Hepatocyte (in vitro differentiated cells): ENCODE results near the gene CHRNA4. TPM values are rescaled to one million over a fixed set of nuclear protein-coding genes. Genes with fewer than 3 reads are reported as not detected.
"Not testable (repeated sequence)": the region's sequence is repeated elsewhere in the genome, so short reads cannot be mapped to it uniquely, and the experiment has no call there.

Experiments used
- DNase-seq: peaks from one replicate; pipeline ENCODE4 v3.0.0-alpha.2; 2016; ENCODE audit warnings: low spot score
- H2AFZ ChIP-seq: fragments of 200-600 bp; sonication (generic); 2 replicates; pipeline ENCODE4 v1.6.0; 2016; ENCODE audit warnings: antibody characterized with exemption, mild to moderate bottlenecking
- H3K27ac ChIP-seq: fragments of 200-600 bp; sonication (generic); 2 replicates; pipeline ENCODE4 v1.5.1; 2016; ENCODE audit warnings: mild to moderate bottlenecking
- H3K27me3 ChIP-seq: fragments of 200-600 bp; sonication (generic); 2 replicates; pipeline ENCODE4 v1.6.1; 2016
- H3K36me3 ChIP-seq: fragments of 200-600 bp; sonication (generic); replicated peaks from 2 replicates; pipeline ENCODE4 v1.5.1; 2016; ENCODE audit warnings: low read depth; ENCODE audit not compliant: insufficient read depth
- H3K4me1 ChIP-seq: fragments of 200-600 bp; sonication (generic); 2 replicates; pipeline ENCODE4 v1.5.1; 2016; ENCODE audit warnings: mild to moderate bottlenecking, moderate library complexity; ENCODE audit not compliant: insufficient read depth
- H3K4me2 ChIP-seq: fragments of 200-600 bp; sonication (generic); 2 replicates; pipeline ENCODE4 v1.6.0; 2016
- H3K4me3 ChIP-seq: fragments of 200-600 bp; sonication (generic); 2 replicates; pipeline ENCODE4 v1.5.1; 2016; ENCODE audit warnings: mild to moderate bottlenecking
- H3K79me2 ChIP-seq: fragments of 200-600 bp; sonication (generic); 2 replicates; pipeline ENCODE4 v1.6.0; 2017; ENCODE audit warnings: mild to moderate bottlenecking
- H3K9me2 ChIP-seq: fragments of 200-600 bp; sonication (generic); replicated peaks from 2 replicates; pipeline ENCODE4 v1.6.0; 2017; ENCODE audit warnings: mild to moderate bottlenecking; ENCODE audit not compliant: insufficient read depth
- H3K9me3 ChIP-seq: fragments of 200-600 bp; sonication (generic); 2 replicates; pipeline ENCODE4 v1.5.1; 2016; ENCODE audit warnings: low read depth, mild to moderate bottlenecking
- H4K20me1 ChIP-seq: fragments of 200-600 bp; sonication (generic); 2 replicates; pipeline ENCODE4 v1.6.0; 2016; ENCODE audit warnings: mild to moderate bottlenecking; ENCODE audit not compliant: insufficient read depth, poor library complexity, severe bottlenecking
- CTCF ChIP-seq: fragments of 200-600 bp; sonication (generic); IDR thresholded peaks from 2 replicates; pipeline ENCODE4 v1.5.1; 2016; ENCODE audit warnings: antibody characterized with exemption, mild to moderate bottlenecking; ENCODE audit not compliant: poor library complexity
- EZH2 ChIP-seq: fragments of 200-600 bp; sonication (generic); IDR thresholded peaks from 2 replicates; pipeline ENCODE4 v1.6.1; 2016; ENCODE audit warnings: antibody characterized with exemption, mild to moderate bottlenecking, borderline replicate concordance
- EZH2phosphoT487 ChIP-seq: fragments of 200-600 bp; sonication (generic); IDR thresholded peaks from one replicate; pipeline ENCODE4 v1.6.1; 2018; ENCODE audit warnings: antibody characterized with exemption, mild to moderate bottlenecking, low read depth, moderate library complexity; ENCODE audit not compliant: unreplicated experiment, severe bottlenecking
- WGBS: methylation state at CpG from one replicate; pipeline ENCODE4 v1.1.6; 2016; ENCODE audit warnings: low lambda C conversion rate; ENCODE audit errors: missing lambda C conversion rate; 5-methylcytosine and 5-hydroxymethylcytosine counted together
- polyA plus RNA-seq: library from polyadenylated mRNA; unstranded; fragments of >200 nt; fragmentation: Nextera tagmentation; extraction: Ambion mirVana; gene quantifications from 2 replicates; pipeline ENCODE4 v1.2.1, GENCODE V29; 2016
- total RNA-seq: library from RNA; depleted of rRNA; stranded (reverse); fragments of >200 nt; gene quantifications from 2 replicates; pipeline ENCODE4 v1.2.3, GENCODE V29; 2014

The CHRNA4 gene
- total and polyA plus RNA-seq, 2 experiments from 2014 or later: 0.25 TPM; not detected in 1

- peaks cover 7% of the 10 kb centered on the region for H3K4me1 ChIP-seq
- H3K27me3 ChIP-seq: no peaks in the 10 kb centered on the region
- H3K79me2 ChIP-seq: no peaks in the 10 kb centered on the region
- peak; percentile 99 for TF ChIP-seq CTCF
- TF ChIP-seq EZH2: no peak
- TF ChIP-seq EZH2phosphoT487: no peak
- peak; percentile 45 for DNase-seq
- H3K4me3 ChIP-seq: no peak overlapping the region
- no peaks in the 10 kb centered on the region for H3K9me3 ChIP-seq
- H3K9me2 ChIP-seq: no peaks in the 10 kb centered on the region
- no peaks in the 10 kb centered on the region for H3K36me3 ChIP-seq
- H3K27ac ChIP-seq: no peak overlapping the region
- no peaks in the 10 kb centered on the region for H4K20me1 ChIP-seq
- no peak overlapping the region for H3K4me2 ChIP-seq
- 31% methylated on average over 22 of the region's 22 CpGs for WGBS
- H2AFZ ChIP-seq: no peak overlapping the region
These were observed 20.8 kb upstream of the CHRNA4 start for GRCh38 chr20:63381781-63382431.

GRCh38 chr20:63380346-63380870 is 19.3 kb upstream of the CHRNA4 start:
- H3K4me3 ChIP-seq: no peak overlapping the region
- 93% methylated on average over 20 of the region's 21 CpGs for WGBS

GRCh38 chr20:63379872-63380271 is 18.7 kb upstream of the CHRNA4 start:
- 86% methylated on average over 9 of the region's 9 CpGs for WGBS
- H3K79me2 ChIP-seq, H3K27me3 ChIP-seq, H3K9me3 ChIP-seq, H3K9me2 ChIP-seq, H3K36me3 ChIP-seq, H3K4me3 ChIP-seq, DNase-seq, H2AFZ ChIP-seq, H3K4me2 ChIP-seq, H4K20me1 ChIP-seq, H3K4me1 ChIP-seq, H3K27ac ChIP-seq: not testable (repeated sequence)

More at GRCh38 chr20:63380346-63380870, 19.3 kb upstream of the CHRNA4 start:
- Histone ChIP-seq H4K20me1 (no peaks in the 10 kb centered on the region), H3K9me2 (no peaks in the 10 kb centered on the region), H3K9me3 (no peaks in the 10 kb centered on the region), H2AFZ (no peak overlapping the region), H3K79me2 (no peaks in the 10 kb centered on the region), H3K4me2 (no peak overlapping the region), H3K27ac (no peak overlapping the region), H3K27me3 (no peaks in the 10 kb centered on the region), H3K4me1 (peaks cover 7% of the 10 kb centered on the region), H3K36me3 (no peaks in the 10 kb centered on the region)
- TF ChIP-seq CTCF: no peak
- TF ChIP-seq EZH2: no peak
- TF ChIP-seq EZH2phosphoT487: no peak
- DNase-seq: no peak

GRCh38 chr20:63379296-63379695 is 18.1 kb upstream of the CHRNA4 start:
- no peaks in the 10 kb centered on the region for H3K27me3 ChIP-seq

More at GRCh38 chr20:63379296-63379695, 18.1 kb upstream of the CHRNA4 start:
- Histone ChIP-seq H3K9me2 (no peaks in the 10 kb centered on the region), H3K27ac (no peak overlapping the region), H3K79me2 (no peaks in the 10 kb centered on the region), H3K4me2 (no peak overlapping the region), H3K9me3 (no peaks in the 10 kb centered on the region), H3K4me3 (no peak overlapping the region), H3K36me3 (no peaks in the 10 kb centered on the region), H4K20me1 (no peaks in the 10 kb centered on the region), H2AFZ (no peak overlapping the region), H3K4me1 (peaks cover 13% of the 10 kb centered on the region)
- no peak for TF ChIP-seq CTCF
- no peak for TF ChIP-seq EZH2
- TF ChIP-seq EZH2phosphoT487: no peak
- WGBS: 78% methylated on average over 11 of the region's 11 CpGs
- no peak for DNase-seq
